PFSK-1 (cell line): ENCODE measurements around the gene FGGY.

ENCODE experiments used
- FOXP2 ChIP-seq: optimal IDR thresholded peaks from 2 replicates; pipeline ENCODE3; 2011; ENCODE audit warnings: borderline replicate concordance, control low read depth, inconsistent platforms; ENCODE audit not compliant: insufficient read depth; ENCODE audit errors: extremely low read length, extremely low read depth
- POLR2AphosphoS5 ChIP-seq: IDR thresholded peaks from 2 replicates; pipeline ENCODE4 v1.6.1; 2012; ENCODE audit warnings: low read depth, mild to moderate bottlenecking, control low read depth, low read length, moderate library complexity
- REST ChIP-seq, 2 experiments: IDR thresholded peaks; 2 replicates each; pipeline versions ENCODE4 v1.6.1 to v1.8.0; 2011 to 2012; ENCODE audit warnings: low read depth in 2 of 2, low read length in 2 of 2, control low read depth in 1 of 2, inconsistent platforms in 1 of 2, mild to moderate bottlenecking in 1 of 2, moderate library complexity in 1 of 2; ENCODE audit not compliant: insufficient read depth in 1 of 2
- SIN3A ChIP-seq: IDR thresholded peaks from 2 replicates; pipeline ENCODE4 v1.6.1; 2012; ENCODE audit warnings: mild to moderate bottlenecking, low read length, moderate library complexity, borderline replicate concordance; ENCODE audit not compliant: insufficient read depth
- TAF1 ChIP-seq: IDR thresholded peaks from 2 replicates; pipeline ENCODE4 v1.6.1; 2012; ENCODE audit warnings: low read length, control low read depth, borderline replicate concordance; ENCODE audit not compliant: insufficient read depth

- TF ChIP-seq SIN3A (no peak), REST (IDR thresholded peaks at IDR 0.05; ENCODE audit: insufficient read depth in 1 of 2, low read depth in 2 of 2, low read length in 2 of 2) (no peak), POLR2AphosphoS5 (no peak), TAF1 (no peak), FOXP2 (no peak)
Observed at GRCh38 chr1:59309392-59309791, 12.5 kb downstream of the FGGY start.
